CD4-positive, alpha-beta T cell treated with Interleukin-15 for 4 hours (primary cell): Measurements from ENCODE around the gene ZNF433.
A peak's percentile ranks its signal among the peaks of the same experiment; 100 is the strongest.
"Not testable (repeated sequence)": the region's sequence is repeated elsewhere in the genome, so short reads cannot be mapped to it uniquely, and the experiment has no call there.

Experiments used
- DNase-seq: peaks from one replicate; pipeline ENCODE4 v3.0.0-alpha.2; 2020; ENCODE audit warnings: low spot score

The ZNF433 gene

GRCh38 chr19:12035220-12036172 lies at the start of gene ZNF433:
ZNF433 (minus strand) TSS chr19:12035679; CDS start chr19:12035539, 140 bp downstream.
- peak; percentile 46 for DNase-seq

GRCh38 chr19:12083336-12083735 lies 47.9 kb upstream of the ZNF433 start:
- DNase-seq: not testable (repeated sequence)

GRCh38 chr19:12077375-12077774 lies 41.9 kb upstream of the ZNF433 start:
- DNase-seq: no peak

- DNase-seq: not testable (repeated sequence)
Observed at GRCh38 chr19:12076331-12076730, 40.9 kb upstream of the ZNF433 start.

GRCh38 chr19:12075538-12076139 lies 40.2 kb upstream of the ZNF433 start:
- no peak for DNase-seq

GRCh38 chr19:12064590-12065538 lies 29.4 kb upstream of the ZNF433 start, which contains the start of gene ZNF844:
ZNF844 (plus strand) TSS chr19:12064731; CDS start chr19:12064874, 143 bp downstream.
- peak; percentile 62 for DNase-seq

GRCh38 chr19:12055784-12056183 lies 20.3 kb upstream of the ZNF433 start:
- no peak for DNase-seq

GRCh38 chr19:12052497-12053169 lies 17.2 kb upstream of the ZNF433 start, which contains the start of gene ZNF878:
ZNF878 (minus strand) TSS chr19:12052961; CDS start chr19:12052801, 160 bp downstream.
- peak; percentile 31 for DNase-seq

GRCh38 chr19:12052091-12052496 lies 16.6 kb upstream of the ZNF433 start:
- DNase-seq: no peak

- no peak for DNase-seq
Observed at GRCh38 chr19:12047868-12048267, 12.4 kb upstream of the ZNF433 start.

- no peak for DNase-seq
Observed at GRCh38 chr19:12043752-12044422, 8.4 kb upstream of the ZNF433 start.

- DNase-seq: no peak
Observed at GRCh38 chr19:12042893-12043292, 7.4 kb upstream of the ZNF433 start.

GRCh38 chr19:12034620-12035019 lies 859 bp downstream of the ZNF433 start:
- DNase-seq: no peak

- no peak for DNase-seq
Observed at GRCh38 chr19:12034198-12034597, 1.3 kb downstream of the ZNF433 start.

- DNase-seq: no peak
Observed at GRCh38 chr19:12015753-12016116, 19.7 kb downstream of the ZNF433 start.

- DNase-seq: no peak
Observed at GRCh38 chr19:12015015-12015752, 20.3 kb downstream of the ZNF433 start.

GRCh38 chr19:12000152-12000981 lies 35.1 kb downstream of the ZNF433 start:
- DNase-seq: peak; percentile 17

- DNase-seq: no peak
Observed at GRCh38 chr19:11995174-11995573, 40.3 kb downstream of the ZNF433 start.

GRCh38 chr19:11991921-11992320 lies 43.6 kb downstream of the ZNF433 start:
- not testable (repeated sequence) for DNase-seq
